ENCODE measurements around the gene GTF2H1. TPM values are rescaled to one million over a fixed set of nuclear protein-coding genes. Genes with fewer than 3 reads are reported as not detected.

Gene GTF2H1
- polyA plus RNA-seq, 1 of the 3 experiments (the other 2 are of a cell fraction), result 31.2 TPM

- TF ChIP-seq EZH2phosphoT487 (IDR thresholded peaks at IDR 0.05; ENCODE audit: borderline replicate concordance, low read depth) (no peak), GABPA (IDR thresholded peaks at IDR 0.05; ENCODE audit: low read depth) (peak; percentile 85), TEAD4 (IDR thresholded peaks at IDR 0.05; ENCODE audit: borderline replicate concordance, insufficient read depth) (0 out of 2 replicates have a peak, but pooled peaks have one; percentile 4), RAD21 (IDR thresholded peaks at IDR 0.05; ENCODE audit: low read length) (peak; percentile 19; the same call in 1 of the 2 replicates), TAF1 (IDR thresholded peaks at IDR 0.05; ENCODE audit: borderline replicate concordance, low read depth, low read length) (peak; percentile 92)
Measured at GRCh38 chr11:18321969-18322711, at the start of gene GTF2H1, which contains the start of gene HPS5 (continued).

DNA sequence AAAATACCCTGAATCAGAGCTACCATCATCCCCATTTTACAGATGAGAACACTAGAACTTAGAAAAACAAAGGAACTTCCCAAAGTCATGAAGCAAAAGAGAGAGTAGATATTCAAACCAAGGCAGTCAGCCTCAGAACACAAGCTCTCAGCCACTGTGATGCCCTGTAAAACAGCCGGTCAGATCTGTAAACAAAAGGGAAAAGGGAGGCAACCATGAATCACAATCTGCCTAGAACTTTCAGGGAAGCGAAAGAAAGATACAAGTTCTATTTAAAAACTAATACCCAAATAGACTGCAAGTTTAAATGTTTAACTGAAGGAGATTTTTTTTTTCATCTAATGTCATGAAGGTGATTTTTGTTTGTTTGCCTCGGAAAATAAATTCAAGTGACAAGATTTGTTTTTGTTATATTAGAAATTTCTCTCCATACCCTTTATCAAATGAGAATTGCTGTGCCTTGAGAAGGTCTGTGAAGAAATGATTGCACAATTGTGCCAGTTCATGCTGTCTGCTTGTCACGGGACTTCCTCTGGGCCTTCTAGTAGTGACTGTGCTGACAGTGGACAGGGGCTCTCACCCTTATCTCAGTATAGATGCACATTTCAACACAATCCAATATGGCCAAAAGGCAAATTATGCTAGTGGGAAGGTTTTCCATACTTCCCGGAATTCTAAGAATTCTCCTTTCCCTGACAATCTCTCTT is 44.6 kb upstream of the GTF2H1 start:
- POLR2A ChIA-PET, result no interaction called here
- no peak overlapping the region for H3K27ac ChIP-seq (ENCODE audit: low read depth in 2 of 2, low read length in 1 of 2)
- H3K9ac ChIP-seq, result no peak overlapping the region
- no peaks in the 10 kb centered on the region for H3K9me3 ChIP-seq
- H3K9me2 ChIP-seq, result no peaks in the 10 kb centered on the region
- no peak overlapping the region for H2AFZ ChIP-seq (ENCODE audit: low read depth)
- peaks cover 4% of the 10 kb centered on the region for H3F3A ChIP-seq (replicated peaks; ENCODE audit: insufficient read depth)
- H3K36me3 ChIP-seq (replicated peaks in 1 of 2; ENCODE audit: control insufficient read depth in 1 of 2, insufficient read depth in 2 of 2, low read length in 1 of 2), result peaks cover 24 to 31% of the 10 kb centered on the region in 2 experiments
- no peaks in the 10 kb centered on the region for H4K20me1 ChIP-seq (ENCODE audit: insufficient read depth)
- TF ChIP-seq POLR2AphosphoS5 (IDR thresholded peaks at IDR 0.05; ENCODE audit: low read depth, low read length) (no peak), GATA2 (CRISPR knock-in tag; IDR thresholded peaks at IDR 0.05) (no peak), RCOR1 (IDR thresholded peaks at IDR 0.05; ENCODE audit: low read length) (no peak), RAD21 (IDR thresholded peaks at IDR 0.05; ENCODE audit: low read length) (no peak), NFIC (IDR thresholded peaks at IDR 0.05; ENCODE audit: borderline replicate concordance) (no peak), FOXJ3 (CRISPR knock-in tag; IDR thresholded peaks at IDR 0.05) (no peak), MXI1 (IDR thresholded peaks at IDR 0.05; ENCODE audit: low read depth, low read length) (no peak), MEF2A (IDR thresholded peaks at IDR 0.05; ENCODE audit: borderline replicate concordance, low read depth) (no peak), EP300 (IDR thresholded peaks at IDR 0.05; ENCODE audit: borderline replicate concordance in 1 of 2, low read depth in 1 of 2, low read length in 1 of 2) (no peak), TEAD4 (IDR thresholded peaks at IDR 0.05; ENCODE audit: borderline replicate concordance, insufficient read depth) (no peak), ZBTB33 (IDR thresholded peaks at IDR 0.05; ENCODE audit: borderline replicate concordance, low read depth) (no peak), FOSL2 (IDR thresholded peaks at IDR 0.05; ENCODE audit: borderline replicate concordance, low read depth) (no peak)
- TF ChIP-seq, protein P1, sequence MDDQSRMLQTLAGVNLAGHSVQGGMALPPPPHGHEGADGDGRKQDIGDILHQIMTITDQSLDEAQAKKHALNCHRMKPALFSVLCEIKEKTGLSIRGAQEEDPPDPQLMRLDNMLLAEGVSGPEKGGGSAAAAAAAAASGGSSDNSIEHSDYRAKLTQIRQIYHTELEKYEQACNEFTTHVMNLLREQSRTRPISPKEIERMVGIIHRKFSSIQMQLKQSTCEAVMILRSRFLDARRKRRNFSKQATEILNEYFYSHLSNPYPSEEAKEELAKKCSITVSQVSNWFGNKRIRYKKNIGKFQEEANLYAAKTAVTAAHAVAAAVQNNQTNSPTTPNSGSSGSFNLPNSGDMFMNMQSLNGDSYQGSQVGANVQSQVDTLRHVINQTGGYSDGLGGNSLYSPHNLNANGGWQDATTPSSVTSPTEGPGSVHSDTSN (IDR thresholded peaks at IDR 0.05), result no peak
- TF ChIP-seq, protein P2, sequence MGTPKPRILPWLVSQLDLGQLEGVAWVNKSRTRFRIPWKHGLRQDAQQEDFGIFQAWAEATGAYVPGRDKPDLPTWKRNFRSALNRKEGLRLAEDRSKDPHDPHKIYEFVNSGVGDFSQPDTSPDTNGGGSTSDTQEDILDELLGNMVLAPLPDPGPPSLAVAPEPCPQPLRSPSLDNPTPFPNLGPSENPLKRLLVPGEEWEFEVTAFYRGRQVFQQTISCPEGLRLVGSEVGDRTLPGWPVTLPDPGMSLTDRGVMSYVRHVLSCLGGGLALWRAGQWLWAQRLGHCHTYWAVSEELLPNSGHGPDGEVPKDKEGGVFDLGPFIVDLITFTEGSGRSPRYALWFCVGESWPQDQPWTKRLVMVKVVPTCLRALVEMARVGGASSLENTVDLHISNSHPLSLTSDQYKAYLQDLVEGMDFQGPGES (IDR thresholded peaks at IDR 0.05; ENCODE audit: low read depth, low read length), result no peak
- TF ChIP-seq, protein P3, sequence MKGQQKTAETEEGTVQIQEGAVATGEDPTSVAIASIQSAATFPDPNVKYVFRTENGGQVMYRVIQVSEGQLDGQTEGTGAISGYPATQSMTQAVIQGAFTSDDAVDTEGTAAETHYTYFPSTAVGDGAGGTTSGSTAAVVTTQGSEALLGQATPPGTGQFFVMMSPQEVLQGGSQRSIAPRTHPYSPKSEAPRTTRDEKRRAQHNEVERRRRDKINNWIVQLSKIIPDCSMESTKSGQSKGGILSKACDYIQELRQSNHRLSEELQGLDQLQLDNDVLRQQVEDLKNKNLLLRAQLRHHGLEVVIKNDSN (IDR thresholded peaks at IDR 0.05; ENCODE audit: borderline replicate concordance, low read depth), result no peak
- DNase-seq, result no peak
- H3K4me2 ChIP-seq, result no peak overlapping the region
- 94% methylated on average over 5 of the region's 5 CpGs for WGBS (ENCODE audit: low lambda C conversion rate)
- H3K79me2 ChIP-seq (ENCODE audit: insufficient read depth), result no peaks in the 10 kb centered on the region
- no peaks in the 10 kb centered on the region for H3K4me1 ChIP-seq (ENCODE audit: control insufficient read depth in 1 of 2, insufficient read depth in 2 of 2, low read depth in 1 of 2, low read length in 1 of 2)
- no peaks in the 10 kb centered on the region for H3K27me3 ChIP-seq (ENCODE audit: insufficient read depth)
- no peak overlapping the region for H3K4me3 ChIP-seq (ENCODE audit: low read depth in 2 of 2, low read length in 1 of 2)
- CTCF ChIA-PET, result interaction anchor here (1.1 to 1.2 kb wide), 2 partner anchors 162 kb away, joined by 3 read pairs; no protein-coding TSS in a partner anchor

Measured in SK-N-SH (cell line).